H9 (cell line): Measurements from ENCODE around the gene PMEL. TPM values are rescaled to one million over a fixed set of nuclear protein-coding genes. Genes with fewer than 3 reads are reported as not detected.
"Not testable (repeated sequence)": the region's sequence is repeated elsewhere in the genome, so short reads cannot be mapped to it uniquely, and the experiment has no call there.

Experiments used
- DNase-seq: peaks from one replicate; pipeline ENCODE4 v3.0.0-alpha.2; 2017
- H2AFZ ChIP-seq: one replicate; pipeline ENCODE4 v1.6.1; 2013; ENCODE audit warnings: mild to moderate bottlenecking, low read length, control low read depth, moderate library complexity
- H2AK5ac ChIP-seq: 2 replicates; pipeline ENCODE4 v1.6.1; 2013; ENCODE audit warnings: low read length, control low read depth, mixed read lengths; ENCODE audit not compliant: insufficient read length
- H2BK120ac ChIP-seq: one replicate; pipeline ENCODE4 v1.6.1; 2013; ENCODE audit warnings: low read depth, mild to moderate bottlenecking, low read length, control low read depth, inconsistent platforms; ENCODE audit not compliant: poor library complexity, severe bottlenecking
- H2BK12ac ChIP-seq: 2 replicates; pipeline ENCODE4 v1.6.1; 2013; ENCODE audit warnings: low read length, control low read depth, mixed read lengths, low read depth; ENCODE audit not compliant: insufficient read length
- H2BK15ac ChIP-seq: 2 replicates; pipeline ENCODE4 v1.6.1; 2013; ENCODE audit warnings: low read depth, low read length, control low read depth
- H2BK20ac ChIP-seq: one replicate; pipeline ENCODE4 v1.6.1; 2013; ENCODE audit warnings: low read depth, mild to moderate bottlenecking, low read length, control low read depth, inconsistent platforms; ENCODE audit not compliant: poor library complexity, severe bottlenecking
- H2BK5ac ChIP-seq: 2 replicates; pipeline ENCODE4 v1.6.1; 2013; ENCODE audit warnings: low read length, control low read depth, mixed read lengths; ENCODE audit not compliant: insufficient read length
- H3K14ac ChIP-seq: 2 replicates; pipeline ENCODE4 v1.6.1; 2013; ENCODE audit warnings: low read length, control low read depth; ENCODE audit not compliant: insufficient read depth
- H3K18ac ChIP-seq: 2 replicates; pipeline ENCODE4 v1.6.1; 2013; ENCODE audit warnings: low read depth, mild to moderate bottlenecking, mixed read lengths, low read length, control low read depth; ENCODE audit not compliant: insufficient read length
- H3K23ac ChIP-seq: 2 replicates; pipeline ENCODE4 v1.6.1; 2013; ENCODE audit warnings: low read length, control low read depth, mixed read lengths, low read depth; ENCODE audit not compliant: insufficient read length
- H3K23me2 ChIP-seq: 2 replicates; pipeline ENCODE4 v1.6.1; 2013; ENCODE audit warnings: low read depth, mild to moderate bottlenecking, mixed read lengths, low read length, control low read depth; ENCODE audit not compliant: insufficient read length, poor library complexity, severe bottlenecking
- H3K27ac ChIP-seq: 2 replicates; pipeline ENCODE4 v1.5.1; 2013; ENCODE audit warnings: low read length, control low read depth, mixed read lengths, low read depth; ENCODE audit not compliant: insufficient read length
- H3K27me3 ChIP-seq: 2 replicates; pipeline ENCODE4 v1.6.1; 2013; ENCODE audit warnings: low read length, control low read depth, inconsistent platforms; ENCODE audit not compliant: insufficient read depth
- H3K4ac ChIP-seq: 2 replicates; pipeline ENCODE4 v1.6.1; 2013; ENCODE audit warnings: low read depth, mild to moderate bottlenecking, control low read depth, inconsistent platforms, low read length, moderate library complexity
- H3K4me1 ChIP-seq: 2 replicates; pipeline ENCODE4 v1.6.1; 2013; ENCODE audit warnings: low read length, control low read depth, inconsistent platforms; ENCODE audit not compliant: insufficient read depth
- H3K4me2 ChIP-seq: 2 replicates; pipeline ENCODE4 v1.6.1; 2013; ENCODE audit warnings: low read length, control low read depth, mixed read lengths; ENCODE audit not compliant: insufficient read length, insufficient read depth
- H3K56ac ChIP-seq: 2 replicates; pipeline ENCODE4 v1.6.1; 2013; ENCODE audit warnings: low read depth, mild to moderate bottlenecking, mixed read lengths, low read length, control low read depth; ENCODE audit not compliant: insufficient read length
- H3K79me1 ChIP-seq: 2 replicates; pipeline ENCODE4 v1.6.1; 2013; ENCODE audit warnings: low read depth, mild to moderate bottlenecking, moderate library complexity, low read length, control low read depth, inconsistent platforms; ENCODE audit not compliant: insufficient read depth, poor library complexity, severe bottlenecking
- H3K79me2 ChIP-seq: 2 replicates; pipeline ENCODE4 v1.6.1; 2013; ENCODE audit warnings: low read length, control low read depth, inconsistent platforms; ENCODE audit not compliant: insufficient read depth
- H3K9ac ChIP-seq: 2 replicates; pipeline ENCODE4 v1.6.1; 2013; ENCODE audit warnings: low read length, control low read depth, mixed read lengths; ENCODE audit not compliant: insufficient read length; ENCODE audit errors: extremely low read depth
- H3K9me3 ChIP-seq: one replicate; pipeline ENCODE4 v1.6.1; 2013; ENCODE audit warnings: low read depth, low read length, inconsistent platforms; ENCODE audit not compliant: control insufficient read depth
- H3T11ph ChIP-seq: one replicate; pipeline ENCODE4 v1.6.1; 2013; ENCODE audit warnings: mild to moderate bottlenecking, low read length, control low read depth, inconsistent platforms
- H4K20me1 ChIP-seq: one replicate; pipeline ENCODE4 v1.6.1; 2013; ENCODE audit not compliant: control insufficient read depth, insufficient read length, insufficient read depth
- H4K5ac ChIP-seq: 2 replicates; pipeline ENCODE4 v1.6.1; 2013; ENCODE audit warnings: low read depth, mild to moderate bottlenecking, mixed read lengths, low read length, control low read depth; ENCODE audit not compliant: insufficient read length
- H4K8ac ChIP-seq: replicated peaks from 2 replicates; pipeline ENCODE4 v1.6.1; 2013; ENCODE audit warnings: low read length, control low read depth, mixed read lengths, low read depth; ENCODE audit not compliant: insufficient read length
- H4K91ac ChIP-seq: 2 replicates; pipeline ENCODE4 v1.6.1; 2013; ENCODE audit warnings: low read depth, mild to moderate bottlenecking, moderate library complexity, mixed read lengths, low read length, control low read depth; ENCODE audit not compliant: insufficient read length
- H3K27ac Mint-ChIP-seq, 3 experiments: 2 replicates in 2 of 3; 3 replicates in 1 of 3; pipeline ENCODE4 v1.8.0; 2020 to 2021; ENCODE audit warnings: mixed read lengths in 3 of 3, mild to moderate bottlenecking in 1 of 3, moderate library complexity in 1 of 3
- H3K27me3 Mint-ChIP-seq: 2 replicates; pipeline ENCODE4 v1.8.0; 2021; ENCODE audit warnings: low read depth, mild to moderate bottlenecking, moderate library complexity, mixed read lengths
- H3K36me3 Mint-ChIP-seq, 3 experiments: 2 replicates in 2 of 3; 3 replicates in 1 of 3; pipeline ENCODE4 v1.8.0; 2020 to 2021; ENCODE audit warnings: low read depth in 3 of 3, mixed read lengths in 3 of 3; ENCODE audit not compliant: insufficient read depth in 1 of 3
- H3K4me1 Mint-ChIP-seq, 2 experiments: 2 replicates each; pipeline ENCODE4 v1.8.0; 2020; ENCODE audit warnings: mixed read lengths in 2 of 2
- H3K4me3 Mint-ChIP-seq, 2 experiments: 2 replicates in 1 of 2; 3 replicates in 1 of 2; pipeline ENCODE4 v1.8.0; 2020 to 2021; ENCODE audit warnings: mild to moderate bottlenecking in 2 of 2, mixed read lengths in 2 of 2, moderate library complexity in 1 of 2
- H3K9me3 Mint-ChIP-seq, 2 experiments: 2 replicates in 1 of 2; 3 replicates in 1 of 2; pipeline ENCODE4 v1.8.0; 2020; ENCODE audit warnings: mild to moderate bottlenecking in 2 of 2, mixed read lengths in 2 of 2, moderate library complexity in 1 of 2
- WGBS: extraction: QIAGEN DNeasy Blood & Tissue Kit; methylation state at CpG from one replicate; pipeline ENCODE4 v1.1.7; 2013; ENCODE audit warnings: missing lambda C conversion rate, low lambda C conversion rate, mixed read lengths; ENCODE audit not compliant: insufficient read length; ENCODE audit errors: extremely low coverage; 5-methylcytosine and 5-hydroxymethylcytosine counted together
- total RNA-seq: library from RNA; stranded (reverse); gene quantifications from 2 replicates; pipeline ENCODE4 v1.2.1, GENCODE V29; 2021
- TF ChIP-seq, protein P1 (sequence below): fragments of 200-600 bp; sonication (generic); conservative IDR thresholded peaks from 3 replicates; pipeline ENCODE4 v1.8.0; 2021; ENCODE audit warnings: antibody characterized with exemption, mild to moderate bottlenecking

Gene PMEL
- total RNA-seq, 1 experiment from 2014 or later, result 72.6 TPM

GRCh38 chr12:56001487-56002100 is 35.8 kb upstream of the PMEL start:
- H3K4me1 Mint-ChIP-seq, result peaks cover 8 to 14% of the 10 kb centered on the region in 2 experiments; a peak in 3 of 4 replicates
- Histone ChIP-seq H3K27me3 (no peaks in the 10 kb centered on the region), H2BK20ac (no peak overlapping the region), H2BK5ac (no peak overlapping the region), H2BK12ac (no peak overlapping the region), H3K27ac (no peak overlapping the region), H3K79me2 (no peaks in the 10 kb centered on the region), H3K23me2 (peaks cover 8% of the 10 kb centered on the region), H3K9ac (no peak overlapping the region), H3K14ac (no peak overlapping the region), H3T11ph (no peak overlapping the region), H3K23ac (no peak overlapping the region), H2BK120ac (no peak overlapping the region), H3K4me1 (no peaks in the 10 kb centered on the region), H3K4ac (no peak overlapping the region), H3K18ac (no peak overlapping the region), H4K20me1 (no peaks in the 10 kb centered on the region), H3K9me3 (no peaks in the 10 kb centered on the region), H4K91ac (no peak overlapping the region), H3K79me1 (no peaks in the 10 kb centered on the region), H2BK15ac (no peak overlapping the region), H4K8ac (no peak overlapping the region), H3K4me2 (no peak overlapping the region), H2AFZ (no peak overlapping the region), H3K56ac (no peak overlapping the region), H2AK5ac (no peak overlapping the region), H4K5ac (no peak overlapping the region)
- H3K27ac Mint-ChIP-seq, result peak overlapping the region in 1 of 3 experiments; percentile 0; a peak in 1 of 7 replicates
- no peaks in the 10 kb centered on the region for H3K9me3 Mint-ChIP-seq
- no peaks in the 10 kb centered on the region for H3K27me3 Mint-ChIP-seq
- peaks cover 23 to 49% (median 42%) of the 10 kb centered on the region in 3 experiments for H3K36me3 Mint-ChIP-seq
- TF ChIP-seq, protein P1, sequence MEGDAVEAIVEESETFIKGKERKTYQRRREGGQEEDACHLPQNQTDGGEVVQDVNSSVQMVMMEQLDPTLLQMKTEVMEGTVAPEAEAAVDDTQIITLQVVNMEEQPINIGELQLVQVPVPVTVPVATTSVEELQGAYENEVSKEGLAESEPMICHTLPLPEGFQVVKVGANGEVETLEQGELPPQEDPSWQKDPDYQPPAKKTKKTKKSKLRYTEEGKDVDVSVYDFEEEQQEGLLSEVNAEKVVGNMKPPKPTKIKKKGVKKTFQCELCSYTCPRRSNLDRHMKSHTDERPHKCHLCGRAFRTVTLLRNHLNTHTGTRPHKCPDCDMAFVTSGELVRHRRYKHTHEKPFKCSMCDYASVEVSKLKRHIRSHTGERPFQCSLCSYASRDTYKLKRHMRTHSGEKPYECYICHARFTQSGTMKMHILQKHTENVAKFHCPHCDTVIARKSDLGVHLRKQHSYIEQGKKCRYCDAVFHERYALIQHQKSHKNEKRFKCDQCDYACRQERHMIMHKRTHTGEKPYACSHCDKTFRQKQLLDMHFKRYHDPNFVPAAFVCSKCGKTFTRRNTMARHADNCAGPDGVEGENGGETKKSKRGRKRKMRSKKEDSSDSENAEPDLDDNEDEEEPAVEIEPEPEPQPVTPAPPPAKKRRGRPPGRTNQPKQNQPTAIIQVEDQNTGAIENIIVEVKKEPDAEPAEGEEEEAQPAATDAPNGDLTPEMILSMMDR, result no peak
- no CpG with 5 or more reads among the region's 7 CpGs for WGBS
- DNase-seq, result no peak
- H3K4me3 Mint-ChIP-seq, result no peak overlapping the region; a peak in 1 of 5 replicates

- not testable (repeated sequence) for H3K23me2 ChIP-seq, H3K18ac ChIP-seq, H2AFZ ChIP-seq, H2BK15ac ChIP-seq, H4K20me1 ChIP-seq, DNase-seq, H4K5ac ChIP-seq, H2AK5ac ChIP-seq, H3T11ph ChIP-seq, H2BK12ac ChIP-seq, H3K27me3 Mint-ChIP-seq, H3K9me3 Mint-ChIP-seq, H4K91ac ChIP-seq, H3K4me1 ChIP-seq, H3K23ac ChIP-seq, H3K14ac ChIP-seq, H3K56ac ChIP-seq, H3K79me1 ChIP-seq, H3K4me2 ChIP-seq, H2BK5ac ChIP-seq, H2BK20ac ChIP-seq, H3K27me3 ChIP-seq, H2BK120ac ChIP-seq, H3K4me3 Mint-ChIP-seq, H3K27ac ChIP-seq, H4K8ac ChIP-seq, H3K9ac ChIP-seq, H3K9me3 ChIP-seq, H3K79me2 ChIP-seq, H3K4ac ChIP-seq
- Mint-ChIP-seq H3K36me3 (peaks cover 23 to 47% (median 43%) of the 10 kb centered on the region in 3 experiments), H3K4me1 (peaks cover 6 to 11% of the 10 kb centered on the region in 2 experiments; a peak in 3 of 4 replicates), H3K27ac (peak overlapping the region in 2 of 3 experiments; percentile 68 to 88; a peak in 2 of 7 replicates)
- WGBS, result no CpG with 5 or more reads among the region's 33 CpGs
These were observed 34.2 kb upstream of the PMEL start for GRCh38 chr12:55999999-56000540.
